HepG2 (cell line): ENCODE measurements around the gene TEKT5. TPM values are rescaled to one million over a fixed set of nuclear protein-coding genes. Genes with fewer than 3 reads are reported as not detected.
A peak's percentile ranks its signal among the peaks of the same experiment; 100 is the strongest.

ENCODE experiments used
- ARID5B ChIP-seq: IDR thresholded peaks from 2 replicates; pipeline ENCODE4 v1.4.0; 2020; ENCODE audit warnings: mild to moderate bottlenecking, missing genetic modification reagents
- ELF1 ChIP-seq: sonication (generic); formaldehyde crosslinking; IDR thresholded peaks from 2 replicates; pipeline ENCODE4 v1.4.0; 2020; ENCODE audit warnings: missing genetic modification reagents
- EZH2 ChIP-seq: conservative IDR thresholded peaks from 2 replicates; pipeline ENCODE4 v1.6.1; 2012; ENCODE audit warnings: mild to moderate bottlenecking, low read depth, low read length, moderate library complexity
- FOSL1 ChIP-seq: sonication (generic); formaldehyde crosslinking; IDR thresholded peaks from 2 replicates; pipeline ENCODE4 v1.9.0; 2021; ENCODE audit warnings: missing genetic modification reagents, borderline replicate concordance
- HOXA7 ChIP-seq: sonication (generic); formaldehyde crosslinking; IDR thresholded peaks from 2 replicates; pipeline ENCODE4 v1.8.1; 2022; ENCODE audit warnings: mild to moderate bottlenecking, missing genetic modification reagents, moderate library complexity
- MIER2 ChIP-seq: IDR thresholded peaks from 2 replicates; pipeline ENCODE4 v1.6.1; 2016; ENCODE audit warnings: missing biosample characterization, missing genetic modification reagents
- MTF2 ChIP-seq: sonication (generic); formaldehyde crosslinking; IDR thresholded peaks from 2 replicates; pipeline ENCODE4 v1.5.0; 2020; ENCODE audit warnings: missing genetic modification reagents, borderline replicate concordance
- NFKB2 ChIP-seq: sonication (generic); formaldehyde crosslinking; IDR thresholded peaks from 2 replicates; pipeline ENCODE4 v1.4.0; 2020; ENCODE audit warnings: missing genetic modification reagents, borderline replicate concordance
- PHF5A ChIP-seq: IDR thresholded peaks from one replicate; pipeline ENCODE4 v1.6.1; 2018; ENCODE audit warnings: low read depth, missing genetic modification reagents; ENCODE audit not compliant: unreplicated experiment
- RXRA ChIP-seq: sonication (generic); formaldehyde crosslinking; IDR thresholded peaks from 2 replicates; pipeline ENCODE4 v1.5.1; 2020; ENCODE audit warnings: missing genetic modification reagents
- SAP130 ChIP-seq: IDR thresholded peaks from 2 replicates; pipeline ENCODE4 v1.6.1; 2016; ENCODE audit warnings: low read depth
- SETDB1 ChIP-seq: sonication (generic); formaldehyde crosslinking; IDR thresholded peaks from 2 replicates; pipeline ENCODE4 v1.5.1; 2020; ENCODE audit warnings: missing genetic modification reagents, mild to moderate bottlenecking, borderline replicate concordance
- SMARCC2 ChIP-seq: fragments of 450-650 bp; IDR thresholded peaks from 2 replicates; pipeline ENCODE4 v1.6.1; 2017; ENCODE audit warnings: antibody characterized with exemption, mild to moderate bottlenecking
- SOX6 ChIP-seq, 2 experiments: fragments of 450-650 bp in 1 of 2; sonication (generic) in 1 of 2; formaldehyde crosslinking in 1 of 2; IDR thresholded peaks; 2 replicates each; pipeline versions ENCODE4 v1.4.0 to v1.6.1; 2017 to 2020; ENCODE audit warnings: antibody characterized with exemption in 1 of 2, mild to moderate bottlenecking in 1 of 2, missing genetic modification reagents in 1 of 2
- TP53 ChIP-seq: sonication (generic); formaldehyde crosslinking; conservative IDR thresholded peaks from 2 replicates; pipeline ENCODE4 v1.4.0; 2020; ENCODE audit warnings: missing genetic modification reagents
- TSC22D2 ChIP-seq: sonication (generic); formaldehyde crosslinking; IDR thresholded peaks from 2 replicates; pipeline ENCODE4 v1.5.1; 2020; ENCODE audit warnings: missing genetic modification reagents, mild to moderate bottlenecking, borderline replicate concordance
- UBTF ChIP-seq: sonication (generic); formaldehyde crosslinking; IDR thresholded peaks from 2 replicates; pipeline ENCODE4 v1.4.0; 2020; ENCODE audit warnings: mild to moderate bottlenecking, missing genetic modification reagents
- ZBTB44 ChIP-seq: sonication (generic); formaldehyde crosslinking; IDR thresholded peaks from 2 replicates; pipeline ENCODE4 v1.4.0; 2020; ENCODE audit warnings: missing genetic modification reagents
- ZFP1 ChIP-seq: IDR thresholded peaks from 2 replicates; pipeline ENCODE4 v1.6.1; 2016
- ZNF234 ChIP-seq: sonication (generic); formaldehyde crosslinking; conservative IDR thresholded peaks from 2 replicates; pipeline ENCODE4 v1.5.1; 2020; ENCODE audit warnings: mild to moderate bottlenecking, missing genetic modification reagents
- ZNF33A ChIP-seq: sonication (generic); formaldehyde crosslinking; IDR thresholded peaks from 2 replicates; pipeline ENCODE4 v1.5.1; 2020; ENCODE audit warnings: missing genetic modification reagents, mild to moderate bottlenecking, moderate library complexity, borderline replicate concordance
- ZNF768 ChIP-seq: sonication (generic); formaldehyde crosslinking; IDR thresholded peaks from 2 replicates; pipeline ENCODE4 v1.4.0; 2020; ENCODE audit warnings: missing genetic modification reagents
- ZNF891 ChIP-seq: sonication (generic); formaldehyde crosslinking; IDR thresholded peaks from 2 replicates; pipeline ENCODE4 v1.5.0; 2020; ENCODE audit warnings: mild to moderate bottlenecking, missing genetic modification reagents
- polyA plus RNA-seq, 8 experiments: library from polyadenylated mRNA; depleted of rRNA in 3 of 8; stranded (reverse) in 7 of 8; unstranded in 1 of 8; fragments of >200 nt; fragmentation: Illumina TruSeq in 4 of 8; extraction: Trizol in 4 of 8; gene quantifications; 2 replicates each; pipeline versions ENCODE4 v1.2.1 to v1.2.3, GENCODE V29; 2011 to 2016; ENCODE audit warnings: low read depth in 4 of 8, missing spikeins in 1 of 8, mixed read lengths in 1 of 8; ENCODE audit not compliant: insufficient read depth in 1 of 8
- total RNA-seq, 5 experiments: library from RNA; depleted of rRNA; stranded (reverse); fragments of >200 nt; fragmentation: Illumina TruSeq; extraction: Trizol; gene quantifications; 2 replicates each; pipeline ENCODE4 v1.2.3, GENCODE V29; 2016; ENCODE audit warnings: low read depth in 1 of 5

The TEKT5 gene
- total and polyA plus RNA-seq, 2 of the 13 experiments (the other 11 are each of a cell fraction or from before 2014, with no cell fraction given): 0.16 TPM; not detected in 1

- no peak for TF ChIP-seq ZBTB44 (CRISPR knock-in tag)
- TF ChIP-seq RXRA (CRISPR knock-in tag): no peak; the same call in 1 of the 2 replicates
- peak; percentile 44; the same call in 1 of the 2 replicates for TF ChIP-seq NFKB2
- no peak for TF ChIP-seq MTF2
- TF ChIP-seq MIER2 (CRISPR knock-in tag): 0 out of 2 replicates have a peak, but pooled peaks have one; percentile 27
- no peak for TF ChIP-seq ZNF234 (CRISPR knock-in tag)
- TF ChIP-seq PHF5A (CRISPR knock-in tag): no peak
- no peak for TF ChIP-seq HOXA7 (CRISPR knock-in tag)
- TF ChIP-seq SETDB1 (CRISPR knock-in tag): no peak
- peak; percentile 81 for TF ChIP-seq ZNF768 (CRISPR knock-in tag)
- peak; percentile 58; the same call in 1 of the 2 replicates for TF ChIP-seq ZNF891
- 0 out of 2 replicates have a peak, but pooled peaks have one; percentile 23 for TF ChIP-seq TSC22D2 (CRISPR knock-in tag)
- no peak for TF ChIP-seq EZH2
- 0 out of 2 replicates have a peak, but pooled peaks have one; percentile 36 for TF ChIP-seq TP53 (CRISPR knock-in tag)
- no peak for TF ChIP-seq FOSL1 (CRISPR knock-in tag)
- TF ChIP-seq ELF1 (CRISPR knock-in tag): peak; percentile 24; the same call in 1 of the 2 replicates
- TF ChIP-seq ZFP1 (CRISPR knock-in tag): 0 out of 2 replicates have a peak, but pooled peaks have one; percentile 28
- no peak for TF ChIP-seq SMARCC2
- TF ChIP-seq SOX6 (IDR thresholded peaks at IDR 0.05): no peak
- peak; percentile 61 for TF ChIP-seq SOX6 (CRISPR knock-in tag; IDR thresholded peaks at IDR 0.05)
- no peak for TF ChIP-seq UBTF (CRISPR knock-in tag)
- no peak for TF ChIP-seq ARID5B (CRISPR knock-in tag)
- TF ChIP-seq SAP130 (CRISPR knock-in tag): peak; percentile 16; the same call in 1 of the 2 replicates
- TF ChIP-seq ZNF33A: no peak
These were observed 26.2 kb downstream of the TEKT5 start (continued) for GRCh38 chr16:10668322-10669045.
